Measurements from ENCODE around the gene PERM1. TPM values are rescaled to one million over a fixed set of nuclear protein-coding genes. Genes with fewer than 3 reads are reported as not detected.

PERM1 gene
- total and polyA plus RNA-seq, 2 experiments from 2014 or later, result 0.77 to 1.0 TPM

GRCh38 chr1:944341-945325 is 37.3 kb downstream of the PERM1 start:
- TF ChIP-seq CTCF (IDR thresholded peaks at IDR 0.05; ENCODE audit: low read depth, low read length), result no peak
- Histone ChIP-seq H3K27me3 (peaks cover 25% of the 10 kb centered on the region), H3K27ac (no peak overlapping the region), H3K4me1 (ENCODE audit: low read depth) (peaks cover 18% of the 10 kb centered on the region), H3K4me3 (no peak overlapping the region), H3K36me3 (peaks cover 9% of the 10 kb centered on the region), H3K9me3 (ENCODE audit: low read depth) (no peaks in the 10 kb centered on the region)
- DNase-seq (ENCODE audit: low read depth in 1 of 2, low spot score in 1 of 2), result peak in 1 of 2 donors; percentile 93

- Histone ChIP-seq H3K27me3 (peaks cover 25% of the 10 kb centered on the region), H3K4me3 (no peak overlapping the region), H3K4me1 (ENCODE audit: low read depth) (peaks cover 18% of the 10 kb centered on the region), H3K9me3 (ENCODE audit: low read depth) (no peaks in the 10 kb centered on the region), H3K36me3 (peaks cover 5% of the 10 kb centered on the region), H3K27ac (no peak overlapping the region)
- no peak for DNase-seq (ENCODE audit: low read depth in 1 of 2, low spot score in 1 of 2)
- no peak for TF ChIP-seq CTCF (IDR thresholded peaks at IDR 0.05; ENCODE audit: low read depth, low read length)
Observed at GRCh38 chr1:943545-944340, 38.1 kb downstream of the PERM1 start.

GRCh38 chr1:942864-943533 is 38.9 kb downstream of the PERM1 start:
- H3K27me3 ChIP-seq, result peaks cover 25% of the 10 kb centered on the region
- H3K36me3 ChIP-seq, result peaks cover 4% of the 10 kb centered on the region
- no peaks in the 10 kb centered on the region for H3K9me3 ChIP-seq (ENCODE audit: low read depth)
- no peak for TF ChIP-seq CTCF (IDR thresholded peaks at IDR 0.05; ENCODE audit: low read depth, low read length)
- H3K4me1 ChIP-seq (ENCODE audit: low read depth), result peaks cover 18% of the 10 kb centered on the region
- no peak overlapping the region for H3K27ac ChIP-seq
- peak in 1 of 2 donors; percentile 90 for DNase-seq (ENCODE audit: low read depth in 1 of 2, low spot score in 1 of 2)
- peak overlapping the region; percentile 34 for H3K4me3 ChIP-seq

DNA sequence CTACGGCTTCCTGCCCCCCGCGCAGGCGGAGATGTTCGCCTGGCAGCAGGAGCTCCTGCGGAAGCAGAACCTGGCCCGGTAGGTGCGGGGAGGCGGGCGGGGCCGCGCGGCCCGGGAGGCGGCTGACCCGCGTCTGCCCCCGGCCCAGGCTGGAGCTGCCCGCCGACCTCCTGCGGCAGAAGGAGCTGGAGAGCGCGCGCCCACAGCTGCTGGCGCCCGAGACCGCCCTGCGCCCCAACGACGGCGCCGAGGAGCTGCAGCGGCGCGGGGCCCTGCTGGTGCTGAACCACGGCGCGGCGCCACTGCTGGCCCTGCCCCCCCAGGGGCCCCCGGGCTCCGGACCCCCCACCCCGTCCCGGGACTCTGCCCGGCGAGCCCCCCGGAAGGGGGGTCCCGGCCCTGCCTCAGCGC is 39.5 kb downstream of the PERM1 start:
- Histone ChIP-seq H3K27ac (no peak overlapping the region), H3K4me1 (ENCODE audit: low read depth) (peaks cover 18% of the 10 kb centered on the region), H3K4me3 (peak overlapping the region; percentile 34), H3K36me3 (no peaks in the 10 kb centered on the region), H3K9me3 (ENCODE audit: low read depth) (no peaks in the 10 kb centered on the region), H3K27me3 (peaks cover 25% of the 10 kb centered on the region)
- TF ChIP-seq CTCF (IDR thresholded peaks at IDR 0.05; ENCODE audit: low read depth, low read length), result no peak
- peak; percentile 51 to 63 for DNase-seq (ENCODE audit: low read depth in 1 of 2, low spot score in 1 of 2)
